RKO (cell line): ENCODE data around the gene AIFM1.
A peak's percentile ranks its signal among the peaks of the same experiment; 100 is the strongest.

Experiments
- DNase-seq: peaks from one replicate; pipeline ENCODE4 v3.0.0-alpha.2; 2016; ENCODE audit warnings: low spot score

AIFM1 gene

DNA sequence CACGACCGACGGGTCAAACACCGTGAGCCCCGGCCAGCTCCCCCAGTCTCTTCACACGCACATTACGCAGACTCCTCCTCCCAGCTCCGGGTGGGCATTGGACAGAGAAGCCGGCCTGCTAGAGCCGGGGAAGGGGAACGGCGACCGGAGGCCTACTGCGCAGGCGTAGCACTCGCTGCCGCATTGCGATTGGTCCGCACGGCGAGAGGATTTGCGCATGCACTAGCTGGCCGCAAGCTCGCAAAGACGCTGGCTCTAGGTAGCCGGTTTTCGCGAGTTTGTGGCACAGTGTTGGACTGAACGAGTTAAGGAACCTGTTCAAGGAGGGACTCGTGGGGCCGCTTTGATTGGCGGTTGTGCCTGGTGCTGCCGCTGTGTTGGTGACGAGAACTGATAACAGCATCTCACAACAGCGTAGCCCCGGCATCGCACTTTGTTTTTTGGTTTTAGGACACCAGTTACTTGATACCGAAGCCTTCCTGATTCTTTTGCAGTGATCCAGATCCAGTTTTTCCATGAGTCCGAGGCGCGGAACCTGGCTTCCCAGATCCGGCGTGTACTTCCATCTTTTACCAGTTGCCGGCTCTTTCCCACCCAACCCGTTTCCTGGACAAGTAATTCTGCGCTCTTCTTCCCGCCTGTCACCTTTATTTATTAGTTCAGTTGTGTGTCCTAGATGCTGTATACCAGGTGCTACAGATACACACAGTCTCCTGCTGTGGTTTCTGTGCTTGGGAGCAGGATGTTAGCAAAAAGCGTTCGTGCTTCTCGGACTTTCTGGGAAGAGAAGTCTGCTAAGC lies at the start of gene AIFM1:
Gene AIFM1, minus strand, starts transcription at position 139 of the 800 bp plus-strand sequence. CDS start 185 bp downstream, outside the sequence.
- DNase-seq, result peak; percentile 91

DNA sequence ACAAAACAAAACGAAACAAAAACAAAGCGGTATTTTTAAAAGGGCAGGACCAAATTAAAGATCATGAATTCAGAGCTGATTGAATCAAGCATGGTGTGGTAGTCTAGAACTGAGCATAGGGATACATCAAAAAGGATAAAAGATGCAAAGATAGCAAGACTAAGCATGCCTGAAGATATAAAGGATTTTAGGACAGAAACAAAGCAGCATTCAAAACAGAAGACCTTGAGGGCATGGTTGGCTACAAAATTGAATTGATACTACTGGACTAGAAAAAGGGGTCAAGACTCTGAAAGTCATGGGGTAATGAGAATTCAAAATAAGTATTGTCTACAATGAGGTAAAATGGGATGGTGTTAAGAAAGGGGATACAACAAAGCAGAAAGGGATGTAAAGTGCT lies 47.7 kb upstream of the AIFM1 start:
- no peak for DNase-seq

DNA sequence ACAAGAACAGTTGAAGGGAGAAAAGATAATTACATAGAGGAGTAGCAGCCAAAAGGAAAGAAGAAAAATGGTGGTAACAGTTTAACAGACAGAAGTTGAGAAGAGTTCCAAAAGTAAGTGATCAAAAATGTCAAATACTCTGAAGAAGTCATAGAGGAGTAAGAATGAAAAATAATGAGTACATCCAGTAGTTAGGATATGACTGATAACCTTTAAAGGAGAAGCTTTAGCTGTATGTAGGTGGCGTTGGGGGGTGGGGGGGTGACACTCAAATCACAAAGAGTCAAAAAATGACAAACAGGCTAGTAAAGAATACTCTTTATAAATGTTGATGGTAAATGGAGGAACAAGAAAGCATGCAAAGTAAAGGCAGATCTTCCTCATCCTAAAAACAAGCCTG lies 46.7 kb upstream of the AIFM1 start:
- DNase-seq, result no peak

DNA sequence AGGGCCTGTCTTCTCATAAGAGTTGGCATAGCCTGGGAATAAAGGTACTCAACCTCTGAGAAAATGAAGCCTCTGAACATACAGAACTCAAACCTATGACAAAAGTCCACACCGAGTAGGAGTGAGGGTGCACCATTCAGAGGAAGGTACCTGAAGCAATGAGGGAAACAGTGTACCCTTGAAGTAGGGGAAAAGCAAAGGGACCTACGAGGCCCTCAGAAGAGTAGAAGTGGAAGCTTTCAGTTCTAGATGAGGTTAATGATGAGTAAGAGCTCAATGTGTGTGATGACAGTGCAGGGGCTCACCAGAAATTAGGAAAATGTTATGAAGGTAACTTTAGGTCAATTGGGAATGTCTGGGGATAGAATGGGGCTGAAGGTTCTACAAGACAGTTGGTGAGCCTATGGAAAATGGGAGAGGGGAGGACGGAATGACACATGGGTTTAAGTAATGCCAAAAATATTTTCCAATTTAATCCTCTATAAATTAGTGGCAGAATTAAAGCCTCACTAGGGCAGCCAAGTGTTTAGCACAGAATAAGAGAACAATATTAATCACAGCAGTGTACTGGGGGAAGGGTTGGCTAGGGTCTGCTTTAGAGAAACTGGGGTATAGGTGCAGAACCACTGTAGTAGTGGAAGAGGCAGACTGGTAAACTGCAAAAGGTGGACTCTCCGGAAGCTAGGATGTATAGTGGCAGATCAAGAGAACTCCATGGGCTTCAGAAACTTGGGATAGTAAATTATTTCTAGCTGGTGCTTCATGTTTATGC lies 46.0 kb upstream of the AIFM1 start:
- DNase-seq, result no peak

DNA sequence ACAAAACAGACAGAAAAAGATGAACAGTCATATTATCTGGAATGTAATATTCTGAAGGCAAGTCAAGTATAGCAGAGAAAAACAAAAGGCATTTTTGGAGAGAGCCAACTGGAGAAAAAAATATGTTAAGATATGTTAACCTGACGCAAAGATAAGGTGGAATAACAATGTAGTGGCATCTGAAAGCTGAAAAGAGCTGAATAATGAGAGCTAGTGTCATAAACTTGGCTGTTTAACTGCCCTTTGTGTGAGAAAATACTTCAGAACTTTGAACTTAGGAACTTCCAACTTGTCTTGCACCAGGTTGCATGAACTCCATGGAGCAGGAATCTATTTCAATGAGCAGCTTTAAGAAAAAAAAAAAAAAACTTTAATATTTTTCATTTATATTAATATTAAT lies 39.0 kb upstream of the AIFM1 start:
- no peak for DNase-seq

DNA sequence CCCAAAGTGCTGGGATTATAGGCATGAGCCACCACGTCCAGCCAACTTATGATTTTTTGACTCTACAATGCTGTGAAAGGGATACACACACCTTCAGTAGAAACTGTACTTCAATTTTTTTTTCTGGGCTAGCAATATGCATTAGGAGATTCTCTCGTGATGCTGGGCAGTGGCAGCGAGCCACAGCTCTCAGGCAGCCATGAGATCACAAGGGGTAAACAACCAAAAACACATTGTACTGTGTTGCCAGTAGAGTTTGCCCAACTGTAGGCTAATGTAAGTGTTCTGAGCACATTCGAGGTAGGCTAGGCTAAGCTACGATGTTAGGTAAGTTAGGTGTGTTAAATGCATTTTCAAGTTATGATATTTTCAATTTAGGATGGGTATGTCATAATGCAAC lies 31.8 kb upstream of the AIFM1 start:
- no peak for DNase-seq

DNA sequence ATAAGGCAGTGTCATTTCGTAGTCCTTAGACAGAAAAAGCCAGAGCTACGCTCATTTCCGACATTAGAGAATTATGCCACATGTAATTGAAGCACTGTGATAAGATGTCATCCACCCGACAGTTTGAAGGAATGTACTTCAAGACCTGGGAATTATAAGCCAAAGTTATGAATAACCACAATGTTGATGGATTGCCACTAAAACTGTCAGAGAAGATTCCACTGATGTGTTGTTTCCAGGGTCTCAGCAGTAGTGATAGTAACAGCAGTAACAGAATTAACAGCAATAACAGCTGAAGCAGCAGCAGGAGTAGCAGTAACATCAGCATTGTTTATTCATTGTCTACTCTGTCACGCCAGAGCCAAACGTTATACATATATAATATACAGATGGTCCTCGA lies 30.8 kb upstream of the AIFM1 start:
- no peak for DNase-seq

DNA sequence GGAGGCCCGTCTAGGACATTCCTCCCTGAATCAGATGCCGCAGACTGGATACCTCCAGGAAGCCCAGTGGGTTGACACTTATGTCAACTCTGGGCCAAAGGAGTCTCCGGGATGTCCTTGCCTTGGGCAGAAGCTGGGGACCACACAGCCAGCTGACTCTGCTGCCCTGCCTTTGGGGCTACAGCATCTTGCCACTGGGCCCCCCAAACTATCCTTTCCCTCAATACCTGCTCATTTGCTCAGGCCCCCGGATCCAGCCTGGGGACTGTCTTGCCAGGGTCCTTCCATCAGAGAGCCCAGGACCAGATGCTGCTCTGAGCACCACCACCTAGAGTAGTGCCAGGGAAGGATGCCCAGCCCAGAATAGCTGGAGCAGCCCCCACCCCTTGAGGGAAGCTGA lies 25.2 kb upstream of the AIFM1 start:
- no peak for DNase-seq

DNA sequence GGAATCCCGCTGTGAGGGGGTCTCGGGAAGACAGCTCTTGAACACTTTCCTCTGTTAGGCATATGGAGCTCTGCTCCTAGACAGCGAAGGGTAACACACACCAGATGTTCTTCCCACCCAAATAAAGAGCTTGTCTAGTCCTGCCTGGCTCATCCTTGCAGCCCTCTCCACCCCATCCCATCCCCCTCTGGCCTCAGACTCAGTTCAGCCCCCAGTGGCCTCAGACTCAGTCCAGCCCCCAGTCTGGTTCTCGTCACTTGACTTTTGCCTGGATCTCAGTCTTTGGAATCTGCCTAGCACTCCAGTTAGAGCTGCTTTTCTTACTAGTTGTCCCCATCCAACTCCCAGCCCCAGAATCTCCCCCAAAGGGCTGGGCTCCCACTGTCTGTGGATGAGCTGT lies 21.0 kb upstream of the AIFM1 start:
- no peak for DNase-seq

DNA sequence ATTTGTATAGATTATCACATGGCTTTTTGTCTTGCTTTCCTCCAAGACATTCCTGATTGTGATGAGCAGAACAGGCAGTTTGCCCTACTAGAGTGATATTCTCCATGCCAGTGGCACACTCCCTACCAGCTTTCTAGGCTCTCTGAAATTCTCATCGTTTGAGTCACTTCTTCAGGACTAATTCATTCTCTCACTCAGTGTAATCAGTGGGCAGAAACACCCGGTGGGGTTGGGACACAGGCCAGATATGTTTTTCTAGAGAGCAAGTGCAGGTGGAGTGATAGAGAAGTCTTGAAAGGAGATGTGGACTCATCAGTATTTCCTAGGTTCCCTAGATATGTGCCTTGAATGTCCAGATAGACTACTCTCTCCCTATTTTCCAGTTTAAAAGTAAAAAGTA lies 19.2 kb upstream of the AIFM1 start:
- DNase-seq, result no peak

DNA sequence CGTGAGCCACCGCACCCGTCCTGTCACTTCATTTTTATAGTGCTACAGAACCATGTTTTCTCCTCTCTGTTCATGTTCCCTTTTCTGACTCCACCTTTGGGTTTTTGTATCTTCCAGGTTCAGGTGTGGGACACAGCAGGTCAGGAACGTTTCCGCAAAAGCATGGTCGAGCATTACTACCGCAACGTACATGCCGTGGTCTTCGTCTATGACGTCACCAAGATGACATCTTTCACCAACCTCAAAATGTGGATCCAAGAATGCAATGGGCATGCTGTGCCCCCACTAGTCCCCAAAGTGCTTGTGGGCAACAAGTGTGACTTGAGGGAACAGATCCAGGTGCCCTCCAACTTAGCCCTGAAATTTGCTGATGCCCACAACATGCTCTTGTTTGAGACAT lies 18.5 kb upstream of the AIFM1 start:
- DNase-seq, result no peak

DNA sequence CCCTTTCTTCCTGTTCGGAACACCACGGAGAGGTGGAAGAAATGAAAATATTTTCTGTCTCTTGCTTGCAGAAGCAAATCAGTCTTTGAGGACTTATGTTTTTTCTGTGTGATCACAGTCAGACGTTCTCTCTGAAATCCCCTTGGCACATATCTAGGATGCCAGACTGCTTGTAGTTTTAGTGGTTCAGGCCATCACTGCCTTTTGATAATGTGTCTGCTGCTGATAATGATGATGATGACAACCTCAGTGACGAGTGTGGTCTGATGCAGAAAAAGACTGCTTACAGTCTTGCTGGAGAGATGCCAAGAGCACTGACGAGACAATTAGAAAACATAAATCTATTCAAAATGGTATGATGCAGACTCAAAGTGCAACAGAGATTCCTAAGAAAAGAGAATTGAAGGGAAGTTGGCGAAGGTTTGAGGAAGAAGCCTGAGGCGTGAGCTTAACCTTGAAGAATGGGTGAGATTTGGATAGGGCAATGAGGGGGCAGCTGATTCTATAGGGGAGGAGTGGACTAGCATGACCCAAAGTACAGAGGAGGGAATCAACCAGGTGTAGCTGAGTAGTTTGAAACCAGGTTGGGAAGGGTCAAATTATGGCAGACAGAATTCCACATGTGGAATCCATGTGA lies 14.1 kb upstream of the AIFM1 start:
- no peak for DNase-seq

DNA sequence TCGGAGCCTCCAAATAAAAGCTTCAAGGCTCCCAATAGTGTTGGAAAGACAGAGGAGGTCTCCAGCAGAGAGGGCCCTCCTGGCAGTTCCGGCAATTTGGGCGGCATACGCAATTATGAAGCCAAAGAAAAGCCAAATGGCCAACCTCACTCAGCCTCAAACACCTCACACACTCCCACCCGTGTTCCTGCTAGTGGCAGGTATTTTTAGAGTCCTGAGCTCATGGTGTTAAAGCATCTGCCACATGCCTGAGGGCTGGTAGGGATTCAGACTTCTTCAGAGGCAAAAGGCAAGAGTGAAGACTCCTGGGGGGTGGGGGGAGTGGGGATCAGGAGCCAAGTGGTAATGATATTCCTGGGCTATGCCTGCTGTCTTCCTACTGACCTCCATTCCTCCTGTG lies 13.5 kb upstream of the AIFM1 start:
- DNase-seq, result no peak

DNA sequence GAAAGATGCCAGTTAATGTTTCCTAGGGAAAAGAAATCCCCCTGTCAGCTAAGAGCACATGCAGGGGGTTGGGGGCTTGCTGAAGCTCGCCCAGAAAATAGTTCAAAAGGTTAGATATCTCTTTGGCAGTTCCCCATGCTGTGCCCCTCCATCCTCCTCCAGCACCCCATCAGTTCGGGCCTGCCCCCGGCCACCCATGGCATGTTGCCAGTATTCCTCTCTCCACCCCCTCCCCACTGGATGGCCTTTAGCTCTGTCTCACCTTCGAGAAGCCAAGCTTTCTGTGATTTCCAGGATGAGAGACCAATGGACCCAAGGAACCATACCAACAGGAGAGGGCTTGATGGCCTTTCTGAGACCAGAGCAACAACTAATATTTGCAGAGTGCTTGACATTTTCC lies 11.3 kb upstream of the AIFM1 start:
- DNase-seq, result no peak

DNA sequence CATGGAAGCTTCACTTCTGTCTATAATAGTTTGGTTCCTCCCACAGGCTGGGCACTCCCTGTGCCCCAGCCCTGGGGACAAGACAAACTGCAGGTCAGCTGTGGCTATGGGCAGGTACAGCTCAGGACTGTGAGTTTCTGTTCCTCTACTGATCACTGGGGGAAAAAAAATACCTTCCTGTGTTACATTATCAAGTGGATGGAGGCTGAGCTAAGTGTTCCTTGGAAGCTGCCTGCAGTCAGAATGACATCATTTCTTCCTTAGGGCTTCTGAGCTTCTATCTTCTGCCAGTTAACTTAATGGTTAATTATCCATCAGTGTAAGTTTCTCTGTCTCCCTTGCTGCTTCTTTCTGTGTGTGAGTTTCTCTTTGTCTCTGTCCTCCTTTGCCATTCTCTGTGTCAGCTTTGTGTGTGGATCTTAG lies 10.7 kb upstream of the AIFM1 start:
- DNase-seq, result no peak

DNA sequence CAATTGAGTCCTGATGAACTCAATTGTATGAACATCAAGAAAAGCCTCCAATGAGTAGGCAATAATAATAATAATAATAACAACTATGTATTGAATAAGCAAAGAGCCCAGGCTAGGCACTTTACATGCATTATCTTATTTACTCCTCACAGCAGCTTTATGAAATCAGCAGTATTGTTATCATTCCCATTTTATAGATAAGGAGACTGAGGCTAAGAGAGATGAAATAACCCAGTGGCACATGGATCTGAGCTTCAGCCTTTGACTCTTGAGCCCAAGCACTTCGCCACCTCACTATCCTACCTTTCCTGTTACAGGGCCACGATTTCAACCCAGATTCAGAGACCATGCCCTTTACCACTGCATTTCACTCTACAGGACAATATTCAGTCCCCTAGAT lies 9.3 kb upstream of the AIFM1 start:
- no peak for DNase-seq

DNA sequence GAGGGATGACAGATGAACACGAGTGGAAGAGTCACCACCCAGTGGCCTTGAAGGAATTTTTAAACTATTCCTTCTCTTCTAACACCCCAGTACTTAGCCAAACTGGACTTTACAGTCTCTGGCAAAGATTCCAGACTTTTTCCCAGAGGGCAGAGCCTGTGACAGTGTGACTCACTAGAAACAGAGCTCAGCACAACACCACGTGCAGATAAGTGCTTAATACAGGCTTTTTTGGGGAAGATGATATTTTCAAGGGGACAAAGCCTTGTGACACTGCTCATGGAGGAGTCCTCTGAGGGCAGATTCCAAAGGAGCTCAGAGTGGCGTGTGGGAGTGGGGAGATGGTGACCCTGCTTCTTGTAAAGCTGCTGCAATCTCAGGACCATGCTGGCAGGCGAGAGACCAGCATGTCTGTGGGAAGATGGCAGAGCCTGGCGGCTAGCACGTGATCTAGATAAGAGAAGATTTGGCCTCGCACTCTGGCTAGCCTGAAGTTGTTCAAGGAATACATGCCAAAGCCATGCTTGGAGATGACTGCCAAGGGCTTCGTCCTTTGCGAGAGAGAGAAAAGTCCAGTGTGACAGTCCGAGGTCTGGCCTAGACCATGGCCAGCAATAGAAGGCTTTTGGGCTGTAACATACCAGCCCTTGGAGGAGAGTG lies 8.5 kb upstream of the AIFM1 start:
- DNase-seq, result peak; percentile 50

DNA sequence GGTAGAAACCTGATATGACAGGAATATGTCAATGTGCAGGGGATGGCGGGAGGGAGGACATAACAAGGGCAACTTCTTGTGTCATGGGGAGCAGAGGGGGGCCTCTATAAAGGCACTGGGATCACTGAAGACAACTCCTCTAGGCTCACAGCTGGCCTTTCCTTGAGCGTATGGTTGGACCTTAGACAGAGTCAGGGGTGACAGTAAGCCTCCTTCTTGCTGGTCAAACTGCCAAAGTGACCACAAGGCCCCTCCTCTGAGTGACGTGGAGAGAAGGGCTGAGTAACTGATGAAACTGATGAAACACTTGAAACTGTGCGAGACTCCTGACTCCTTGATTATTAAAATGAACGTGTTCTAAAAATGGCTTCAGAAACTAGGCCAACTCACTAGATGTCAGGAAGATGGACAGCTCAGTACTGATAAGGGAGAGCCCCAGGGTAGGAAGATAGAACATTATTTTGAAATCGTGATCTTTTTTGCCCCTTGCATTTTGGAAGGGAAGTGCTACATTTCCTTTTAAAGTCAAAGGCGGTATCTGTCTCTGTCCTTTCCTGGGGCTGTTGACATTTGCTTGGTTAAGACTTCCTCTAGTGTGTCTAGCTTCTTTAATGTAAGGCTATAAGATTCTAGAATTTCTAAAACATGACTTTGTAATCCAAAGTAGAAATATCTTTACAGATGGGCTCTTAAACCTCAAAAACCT lies 7.7 kb upstream of the AIFM1 start:
- peak; percentile 83 for DNase-seq

DNA sequence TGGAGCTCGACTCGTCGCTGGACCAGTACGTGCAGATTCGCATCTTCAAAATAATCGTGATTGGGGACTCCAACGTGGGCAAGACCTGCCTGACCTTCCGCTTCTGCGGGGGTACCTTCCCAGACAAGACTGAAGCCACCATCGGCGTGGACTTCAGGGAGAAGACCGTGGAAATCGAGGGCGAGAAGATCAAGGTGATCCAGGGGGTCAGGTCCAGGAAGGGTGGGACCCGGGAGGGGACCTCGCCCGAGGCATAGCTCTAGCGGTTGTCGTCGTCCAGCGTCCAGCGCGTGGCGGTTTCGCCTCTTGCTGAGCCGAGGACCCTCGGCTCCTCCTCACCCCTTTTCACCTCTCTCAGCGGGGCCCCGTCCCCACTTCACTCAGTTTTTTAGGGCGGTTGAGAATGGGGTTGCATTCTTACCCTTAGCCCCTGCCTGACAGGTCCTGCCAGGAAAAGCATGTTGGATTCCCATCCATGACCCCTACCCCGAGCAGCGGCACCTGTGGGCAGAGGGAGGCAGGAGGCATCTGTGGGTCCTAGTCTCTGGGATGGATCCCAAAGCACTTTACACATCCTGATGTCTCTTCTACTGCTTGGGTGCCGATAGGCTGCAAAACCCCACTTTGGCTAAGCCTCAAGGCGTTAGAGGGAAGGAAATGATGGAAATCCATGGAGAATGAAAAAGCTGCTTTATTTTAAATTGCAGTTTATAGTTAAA lies 6.6 kb upstream of the AIFM1 start:
- no peak for DNase-seq

DNA sequence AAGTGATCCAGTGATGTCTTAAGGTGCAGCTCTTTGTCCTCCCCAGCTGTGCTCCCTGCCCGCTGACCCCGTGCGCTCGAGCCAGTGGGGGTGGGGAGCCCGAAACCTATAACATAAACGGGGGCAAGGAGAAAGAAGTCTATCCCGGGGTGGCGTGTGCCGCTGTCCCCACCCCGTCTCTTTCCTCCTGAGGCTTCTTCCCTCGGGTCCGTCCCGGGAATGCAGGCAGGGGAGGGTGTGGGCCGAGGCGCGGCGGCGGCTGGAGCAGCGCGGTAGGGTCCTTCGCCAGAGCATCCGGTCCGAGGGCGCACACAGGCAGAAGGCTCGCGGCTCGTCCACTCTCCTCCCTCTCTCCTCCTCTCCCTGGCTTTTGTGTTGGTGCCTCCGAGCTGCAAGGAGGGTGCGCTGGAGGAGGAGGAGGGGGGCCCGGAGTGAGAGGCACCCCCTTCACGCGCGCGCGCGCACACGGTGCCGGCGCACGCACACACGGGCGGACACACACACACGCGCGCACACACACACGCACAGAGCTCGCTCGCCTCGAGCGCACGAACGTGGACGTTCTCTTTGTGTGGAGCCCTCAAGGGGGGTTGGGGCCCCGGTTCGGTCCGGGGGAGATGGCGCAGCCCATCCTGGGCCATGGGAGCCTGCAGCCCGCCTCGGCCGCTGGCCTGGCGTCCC lies 5.9 kb upstream of the AIFM1 start, which contains the start of gene RAB33A:
Gene RAB33A, plus strand, starts transcription at position 517 of the 681 bp plus-strand sequence. Its CDS starts 101 bp downstream, at position 618.
- DNase-seq, result no peak
